IMR-90 (cell line): ENCODE results near the gene GPD1. TPM values are rescaled to one million over a fixed set of nuclear protein-coding genes. Genes with fewer than 3 reads are reported as not detected.
"Not testable (repeated sequence)": the region's sequence is repeated elsewhere in the genome, so short reads cannot be mapped to it uniquely, and the experiment has no call there.

Source experiments
- ATAC-seq: fragments of 200-7000 bp; cut with Tn5 transposase; 2 replicates; pipeline ENCODE4 v1.9.1; 2020; ENCODE audit warnings: low read depth, mild to moderate bottlenecking, moderate library complexity
- BruUV-seq: library from RNA; stranded (reverse); fragments of 400-500 nt; replicated peaks from 2 replicates; lab custom pipeline; 2021; lab: Mats Ljungman, UMichigan
- CTCF ChIA-PET: fragments of 300-600 bp; formaldehyde crosslinking; extraction: SDS; loops from one replicate; lab custom pipeline; 2021; ENCODE audit warnings: antibody characterized with exemption; lab: Yijun Ruan, JAX
- POLR2A ChIA-PET: fragments of 300-600 bp; sonication (Branson Sonifier 250); formaldehyde crosslinking; loops from one replicate; lab custom pipeline; 2022; ENCODE audit warnings: antibody characterized with exemption; ENCODE audit not compliant: unreplicated experiment; lab: Charles Lee
- DNase-seq: peaks from one replicate; pipeline ENCODE4 v3.0.0; 2013
- H2AFZ ChIP-seq: replicated peaks from 2 replicates; pipeline ENCODE3; 2013; ENCODE audit warnings: low read length, mild to moderate bottlenecking; ENCODE audit not compliant: poor library complexity
- H2AK5ac ChIP-seq: 2 replicates; pipeline ENCODE4 v1.6.1; 2013; ENCODE audit warnings: low read depth, low read length, inconsistent platforms
- H2AK9ac ChIP-seq: replicated peaks from 2 replicates; pipeline ENCODE3; 2013; ENCODE audit warnings: mild to moderate bottlenecking, low read depth, low read length, moderate library complexity; ENCODE audit not compliant: poor library complexity
- H2BK120ac ChIP-seq: 2 replicates; pipeline ENCODE4 v1.6.1; 2013; ENCODE audit warnings: low read depth, low read length, inconsistent platforms
- H2BK15ac ChIP-seq: 3 replicates; pipeline ENCODE4 v1.6.1; 2013; ENCODE audit warnings: low read depth, low read length, inconsistent platforms
- H2BK20ac ChIP-seq: 2 replicates; pipeline ENCODE4 v1.6.1; 2013; ENCODE audit warnings: low read depth, mild to moderate bottlenecking, inconsistent platforms, low read length, moderate library complexity
- H2BK5ac ChIP-seq: 2 replicates; pipeline ENCODE4 v1.6.1; 2013; ENCODE audit warnings: mild to moderate bottlenecking, low read depth, low read length, inconsistent platforms; ENCODE audit not compliant: poor library complexity, severe bottlenecking
- H3K14ac ChIP-seq: replicated peaks from 2 replicates; pipeline ENCODE4 v1.6.1; 2013; ENCODE audit warnings: low read depth, low read length, inconsistent platforms
- H3K18ac ChIP-seq: 2 replicates; pipeline ENCODE4 v1.6.1; 2013; ENCODE audit warnings: low read depth, low read length, control low read depth
- H3K23ac ChIP-seq: 2 replicates; pipeline ENCODE4 v1.6.1; 2013; ENCODE audit warnings: low read depth, low read length, inconsistent platforms
- H3K27ac ChIP-seq: 2 replicates; pipeline ENCODE4 v1.5.1; 2013; ENCODE audit warnings: mild to moderate bottlenecking, control low read depth, low read length; ENCODE audit not compliant: insufficient read depth
- H3K27me3 ChIP-seq: 2 replicates; pipeline ENCODE4 v1.6.1; 2013; ENCODE audit warnings: low read length; ENCODE audit not compliant: control insufficient read depth, insufficient read depth
- H3K36me3 ChIP-seq: 2 replicates; pipeline ENCODE4 v1.6.1; 2013; ENCODE audit warnings: low read length, mixed read lengths; ENCODE audit not compliant: control insufficient read depth, insufficient read depth
- H3K4ac ChIP-seq: 2 replicates; pipeline ENCODE4 v1.6.1; 2013; ENCODE audit warnings: low read depth, low read length, inconsistent platforms
- H3K4me1 ChIP-seq: 2 replicates; pipeline ENCODE4 v1.6.1; 2013; ENCODE audit warnings: low read length, mixed read lengths; ENCODE audit not compliant: control insufficient read depth, insufficient read depth
- H3K4me2 ChIP-seq: 2 replicates; pipeline ENCODE4 v1.6.1; 2013; ENCODE audit warnings: low read depth, mild to moderate bottlenecking, control low read depth, low read length, moderate library complexity
- H3K4me3 ChIP-seq: 2 replicates; pipeline ENCODE4 v1.5.1; 2013; ENCODE audit warnings: low read depth, mild to moderate bottlenecking, control low read depth, low read length, moderate library complexity; ENCODE audit not compliant: insufficient read depth
- H3K56ac ChIP-seq: 2 replicates; pipeline ENCODE4 v1.6.1; 2013; ENCODE audit warnings: low read length, inconsistent platforms; ENCODE audit not compliant: insufficient read depth; ENCODE audit errors: extremely low read depth
- H3K79me1 ChIP-seq, 2 experiments: 2 replicates each; pipeline ENCODE4 v1.6.1; 2013; ENCODE audit warnings: low read length in 2 of 2, inconsistent platforms in 1 of 2, low read depth in 1 of 2
- H3K9ac ChIP-seq: 2 replicates; pipeline ENCODE4 v1.6.1; 2013; ENCODE audit warnings: low read depth, low read length, control low read depth
- H3K9me1 ChIP-seq: 2 replicates; pipeline ENCODE4 v1.6.1; 2013; ENCODE audit warnings: low read length, inconsistent platforms; ENCODE audit not compliant: insufficient read depth
- H3K9me3 ChIP-seq: 2 replicates; pipeline ENCODE4 v1.6.1; 2013; ENCODE audit warnings: low read length; ENCODE audit not compliant: control insufficient read depth, insufficient read depth
- H4K20me1 ChIP-seq: 2 replicates; pipeline ENCODE4 v1.6.1; 2013; ENCODE audit warnings: low read length, inconsistent platforms; ENCODE audit not compliant: insufficient read depth
- H4K5ac ChIP-seq: 2 replicates; pipeline ENCODE4 v1.6.1; 2013; ENCODE audit warnings: mild to moderate bottlenecking, low read depth, low read length, control low read depth
- H4K8ac ChIP-seq, 2 experiments: 2 replicates each; pipeline ENCODE4 v1.6.1; 2013; ENCODE audit warnings: low read depth in 2 of 2, low read length in 2 of 2, control low read depth in 1 of 2, inconsistent platforms in 1 of 2
- H4K91ac ChIP-seq: 2 replicates; pipeline ENCODE4 v1.6.1; 2013; ENCODE audit warnings: low read depth, low read length, inconsistent platforms; ENCODE audit not compliant: insufficient read depth
- BHLHE40 ChIP-seq: fragments of 150-350 bp; IDR thresholded peaks from 2 replicates; pipeline ENCODE4 v1.6.1; 2016; ENCODE audit warnings: mild to moderate bottlenecking, low read depth, low read length
- CHD1 ChIP-seq: IDR thresholded peaks from 2 replicates; pipeline ENCODE4 v1.6.1; 2012; ENCODE audit warnings: low read depth, low read length, improper control_type of control experiment
- FOS ChIP-seq: fragments of 150-350 bp; IDR thresholded peaks from 2 replicates; pipeline ENCODE4 v1.6.1; 2016; ENCODE audit warnings: low read depth, low read length
- NFE2L2 ChIP-seq: fragments of 150-350 bp; IDR thresholded peaks from 2 replicates; pipeline ENCODE4 v1.6.1; 2016; ENCODE audit warnings: low read depth, mild to moderate bottlenecking, low read length
- RAD21 ChIP-seq: IDR thresholded peaks from 2 replicates; pipeline ENCODE4 v1.6.1; 2012; ENCODE audit warnings: low read length, improper control_type of control experiment
- WGBS, 2 experiments: methylation state at CpG; one replicate each; pipeline versions ENCODE4 v1.1.5 to v1.1.7; 2013; ENCODE audit warnings: missing lambda C conversion rate in 2 of 2; ENCODE audit not compliant: insufficient read length in 1 of 2; ENCODE audit errors: extremely low coverage in 2 of 2; 5-methylcytosine and 5-hydroxymethylcytosine counted together
- dilution Hi-C: fragments of 300-500 bp; cut with HindIII; formaldehyde crosslinking; loops from one replicate; pipeline ENCODE4 v1.14.3; 2018; ENCODE audit warnings: low sequenced_read_pairs; ENCODE audit not compliant: unreplicated experiment
- in situ Hi-C: fragments of 300-500 bp; cut with MboI; formaldehyde crosslinking; loops from 3 replicates; pipeline ENCODE4 v1.14.3; 2019; ENCODE audit warnings: low sequenced_read_pairs, inconsistent platforms, mixed read lengths
- intact Hi-C: fragments of 100-400 bp; cut with micrococcal nuclease; formaldehyde crosslinking; loops from 2 replicates; pipeline ENCODE4 v1.10.0; 2022
- polyA plus RNA-seq, 3 experiments: library from polyadenylated mRNA; depleted of rRNA; stranded (reverse); fragments of >200 nt; gene quantifications; 2 replicates each; pipeline ENCODE4 v1.2.3, GENCODE V29; 2012; ENCODE audit warnings: low replicate concordance in 1 of 3
- total RNA-seq: library from RNA; depleted of rRNA; stranded (reverse); fragments of >200 nt; gene quantifications from 2 replicates; pipeline ENCODE4 v1.2.3, GENCODE V29; 2012

GPD1 gene
- total and polyA plus RNA-seq, 2 of the 4 experiments (the other 2 are of a cell fraction) = 0.05 to 0.18 TPM

GRCh38 chr12:50083301-50083700 lies 20.5 kb upstream of the GPD1 start:
- dilution Hi-C loops = no loop called here
- H3K56ac ChIP-seq = no peak overlapping the region
- no peak overlapping the region for H3K4me2 ChIP-seq
- POLR2A ChIA-PET = no interaction called here
- no peak for ATAC-seq
- H4K5ac ChIP-seq = no peak overlapping the region
- H3K23ac ChIP-seq = no peak overlapping the region
- in situ Hi-C loops = no loop called here
- intact Hi-C loops = no loop called here
- H3K18ac ChIP-seq = no peak overlapping the region
- no peak for DNase-seq
- H4K20me1 ChIP-seq = peaks cover 17% of the 10 kb centered on the region
- no TSS peak for BruUV-seq
- H2BK15ac ChIP-seq = no peak overlapping the region
- no peak for TF ChIP-seq RAD21
- TF ChIP-seq CHD1 = no peak
- TF ChIP-seq BHLHE40 = no peak
- TF ChIP-seq FOS = no peak
- no peak for TF ChIP-seq NFE2L2
- no peaks in the 10 kb centered on the region for H3K9me1 ChIP-seq
- no peak overlapping the region for H2AFZ ChIP-seq
- no peak overlapping the region for H2BK5ac ChIP-seq
- H3K36me3 ChIP-seq = peaks cover 9% of the 10 kb centered on the region
- no peak overlapping the region for H2BK120ac ChIP-seq
- H4K91ac ChIP-seq = no peak overlapping the region
- CTCF ChIA-PET = interaction anchor here (1.4 kb wide), 1 partner anchor 13 kb away, joined by 3 read pairs; no protein-coding TSS in a partner anchor
- no peak overlapping the region for H2AK5ac ChIP-seq
- no peak overlapping the region for H3K4me3 ChIP-seq
- H2BK20ac ChIP-seq = no peak overlapping the region
- H4K8ac ChIP-seq = no peak overlapping the region
- H3K79me1 ChIP-seq = peaks cover 4 to 31% of the 10 kb centered on the region in 2 experiments
- H3K27me3 ChIP-seq = no peaks in the 10 kb centered on the region
- H3K9me3 ChIP-seq = no peaks in the 10 kb centered on the region
- WGBS, 2 experiments = no CpG with 5 or more reads among the region's 1 CpG
- H3K4ac ChIP-seq = no peak overlapping the region
- no peak overlapping the region for H3K9ac ChIP-seq
- peak overlapping the region; percentile 23 for H2AK9ac ChIP-seq
- no peak overlapping the region for H3K14ac ChIP-seq
- H3K27ac ChIP-seq = no peak overlapping the region
- peaks cover 4% of the 10 kb centered on the region for H3K4me1 ChIP-seq

GRCh38 chr12:50084409-50084774 lies 19.4 kb upstream of the GPD1 start:
- peak overlapping the region; percentile 96 for H2AK9ac ChIP-seq
- H2BK15ac ChIP-seq, intact Hi-C loops, DNase-seq, in situ Hi-C loops, dilution Hi-C loops, ATAC-seq, H2BK20ac ChIP-seq, H3K27me3 ChIP-seq, BruUV-seq, H3K9me3 ChIP-seq, H3K4me1 ChIP-seq, H3K9me1 ChIP-seq: not testable (repeated sequence)
- H4K20me1 ChIP-seq = peaks cover 25% of the 10 kb centered on the region
- peak overlapping the region; percentile 38 to 96 for H4K8ac ChIP-seq
- H3K36me3 ChIP-seq = peaks cover 18% of the 10 kb centered on the region
- H3K4me2 ChIP-seq = peak overlapping the region; percentile 94
- H3K27ac ChIP-seq = peak overlapping the region; percentile 60
- H2AFZ ChIP-seq = peak overlapping the region; percentile 93
- peak overlapping the region; percentile 59 for H4K91ac ChIP-seq
- H3K4ac ChIP-seq = peak overlapping the region; percentile 78
- peak overlapping the region; percentile 83 for H2BK5ac ChIP-seq
- WGBS, 2 experiments = no CpG with 5 or more reads among the region's 7 CpGs
- H3K4me3 ChIP-seq = peak overlapping the region; percentile 63
- CTCF ChIA-PET = interaction anchor here (0.8 to 2.4 kb wide), 5 partner anchors 10 to 45 kb away, joined by 3 to 12 read pairs (median 3); partner anchors contain the start of gene COX14
- H3K23ac ChIP-seq = peak overlapping the region; percentile 85; the same call in 1 of the 2 replicates
- peak overlapping the region; percentile 76 for H3K56ac ChIP-seq
- peak overlapping the region; percentile 83 for H3K9ac ChIP-seq
- peak overlapping the region; percentile 64 for H2BK120ac ChIP-seq
- peaks cover 9 to 41% of the 10 kb centered on the region in 2 experiments for H3K79me1 ChIP-seq
- H2AK5ac ChIP-seq = peak overlapping the region; percentile 62
- H4K5ac ChIP-seq = peak overlapping the region; percentile 26
- peak overlapping the region; percentile 95 for H3K14ac ChIP-seq
- H3K18ac ChIP-seq = peak overlapping the region; percentile 16; the same call in 1 of the 2 replicates
- POLR2A ChIA-PET = interaction anchor here (0.8 to 1.0 kb wide), 2 partner anchors 22 to 27 kb away, joined by 3 to 4 read pairs; partner anchors contain the start of gene COX14
